ENCODE data around the gene VPS11.
"Not testable (repeated sequence)": the region's sequence is repeated elsewhere in the genome, so short reads cannot be mapped to it uniquely, and the experiment has no call there.

Gene VPS11

GRCh38 chr11:119067371-119068222 lies at the start of gene VPS11:
TSS of gene VPS11 (plus strand) at chr11:119067818. CDS start at chr11:119067824, 6 bp downstream.
- DNase-seq = peak; percentile 96

GRCh38 chr11:119018074-119018938 lies 49.3 kb upstream of the VPS11 start, which contains the start of the genes RPS25 and TRAPPC4:
TSS of gene RPS25 (minus strand) at chr11:119018343. CDS start at chr11:119018284, 59 bp downstream.
TSS of gene TRAPPC4 (plus strand) at chr11:119018766. CDS start at chr11:119018796, 30 bp downstream.
- DNase-seq = peak; percentile 95

- DNase-seq = no peak
Measured at GRCh38 chr11:119019996-119020395, 47.6 kb upstream of the VPS11 start.

GRCh38 chr11:119021631-119022030 lies 46.0 kb upstream of the VPS11 start:
- no peak for DNase-seq

- no peak for DNase-seq
Measured at GRCh38 chr11:119023741-119024140, 43.9 kb upstream of the VPS11 start.

GRCh38 chr11:119024430-119025098 lies 43.1 kb upstream of the VPS11 start:
- DNase-seq = no peak

- peak; percentile 55 for DNase-seq
Measured at GRCh38 chr11:119025099-119025473, 42.5 kb upstream of the VPS11 start.

- no peak for DNase-seq
Measured at GRCh38 chr11:119025541-119025940, 42.1 kb upstream of the VPS11 start.

- DNase-seq = no peak
Measured at GRCh38 chr11:119025978-119026766, 41.4 kb upstream of the VPS11 start.

GRCh38 chr11:119026970-119027369 lies 40.6 kb upstream of the VPS11 start:
- no peak for DNase-seq

- no peak for DNase-seq
Measured at GRCh38 chr11:119027561-119028345, 39.9 kb upstream of the VPS11 start.

GRCh38 chr11:119028346-119029068 lies 39.1 kb upstream of the VPS11 start:
- peak; percentile 53 for DNase-seq

GRCh38 chr11:119029069-119029339 lies 38.6 kb upstream of the VPS11 start:
- DNase-seq = peak; percentile 53

GRCh38 chr11:119029340-119030028 lies 38.1 kb upstream of the VPS11 start:
- DNase-seq = no peak

GRCh38 chr11:119030029-119030328 lies 37.6 kb upstream of the VPS11 start:
- DNase-seq = peak; percentile 80

GRCh38 chr11:119030329-119031047 lies 37.1 kb upstream of the VPS11 start, which contains the start of gene SLC37A4:
TSS of gene SLC37A4 (minus strand) at chr11:119030877.
- peak; percentile 100 for DNase-seq

- DNase-seq = no peak
Measured at GRCh38 chr11:119031912-119032280, 35.7 kb upstream of the VPS11 start.

- DNase-seq = not testable (repeated sequence)
Measured at GRCh38 chr11:119033421-119033820, 34.2 kb upstream of the VPS11 start.

GRCh38 chr11:119034813-119035212 lies 32.8 kb upstream of the VPS11 start:
- no peak for DNase-seq

- no peak for DNase-seq
Measured at GRCh38 chr11:119038884-119039283, 28.7 kb upstream of the VPS11 start.

All from activated CD8-positive, alpha-beta memory T cell treated with anti-CD3 and anti-CD28 coated beads for 24 hours (primary cell).